8988T (cell line): ENCODE data around the gene KDM4B.
"Not testable (repeated sequence)": the region's sequence is repeated elsewhere in the genome, so short reads cannot be mapped to it uniquely, and the experiment has no call there.

Source experiments
- DNase-seq: peaks from one replicate; pipeline ENCODE4 v3.0.0; 2011

Gene KDM4B

DNA sequence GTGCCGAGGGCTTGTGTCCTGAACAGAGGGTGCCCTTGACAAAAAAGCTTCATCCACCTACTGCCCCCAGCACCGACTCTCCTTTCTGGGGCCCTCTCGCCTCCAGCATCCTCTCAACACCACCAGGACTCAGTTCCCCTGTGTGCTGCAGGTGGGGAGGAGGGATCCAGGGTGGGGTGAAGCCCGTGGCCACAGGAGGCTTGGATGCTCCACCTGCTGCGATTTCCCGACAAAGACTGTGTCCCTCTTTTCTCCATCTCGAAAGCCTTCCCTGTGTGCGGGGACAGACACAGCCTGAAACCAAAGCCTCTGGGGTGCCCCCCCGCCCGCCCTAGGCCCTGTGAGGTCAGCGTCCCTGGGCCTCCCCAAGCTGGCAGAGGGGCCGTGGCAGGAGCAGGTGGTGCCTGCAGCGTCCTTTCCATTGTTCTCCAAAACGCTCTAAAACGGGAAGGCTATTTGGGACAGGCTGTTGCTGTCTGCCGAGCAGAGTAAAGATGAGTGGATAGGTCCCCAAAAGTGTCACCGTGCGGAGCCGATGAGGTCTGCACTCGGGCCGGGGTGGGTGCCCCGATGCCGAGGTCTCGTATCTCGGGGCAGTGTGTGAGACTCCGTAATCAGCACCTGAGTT is 186.0 kb downstream of the KDM4B start:
- DNase-seq: peak; percentile 15

DNA sequence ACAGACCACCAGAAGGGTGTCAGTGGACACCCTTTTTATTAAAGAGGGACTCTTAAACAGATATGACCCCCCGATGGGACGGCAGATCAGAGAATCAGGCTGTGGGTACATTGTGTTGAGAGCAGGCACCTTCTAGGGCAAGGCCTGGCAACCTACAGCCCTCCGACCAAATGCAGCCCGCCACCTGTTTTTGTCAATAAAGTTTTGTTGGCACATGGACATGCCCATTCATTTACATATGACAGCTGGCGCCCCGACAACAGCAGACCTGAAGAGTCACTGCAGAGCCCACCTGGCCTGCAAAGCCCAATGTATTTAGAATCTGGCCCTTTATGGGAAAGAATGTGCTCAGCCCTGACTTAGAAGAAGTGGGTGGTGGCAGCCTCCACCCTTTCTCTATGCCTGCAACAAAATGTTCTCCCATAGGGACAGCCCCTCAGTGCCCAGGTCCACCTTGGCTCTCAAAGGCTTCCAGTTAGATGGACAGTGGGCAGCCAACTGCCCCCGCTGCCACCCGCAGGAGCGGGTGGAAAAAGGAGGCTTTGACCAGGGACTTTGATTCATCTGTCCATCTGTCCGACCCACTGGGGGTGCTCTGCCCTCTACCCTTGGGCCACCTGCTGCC is 186.8 kb downstream of the KDM4B start:
- DNase-seq: no peak

DNA sequence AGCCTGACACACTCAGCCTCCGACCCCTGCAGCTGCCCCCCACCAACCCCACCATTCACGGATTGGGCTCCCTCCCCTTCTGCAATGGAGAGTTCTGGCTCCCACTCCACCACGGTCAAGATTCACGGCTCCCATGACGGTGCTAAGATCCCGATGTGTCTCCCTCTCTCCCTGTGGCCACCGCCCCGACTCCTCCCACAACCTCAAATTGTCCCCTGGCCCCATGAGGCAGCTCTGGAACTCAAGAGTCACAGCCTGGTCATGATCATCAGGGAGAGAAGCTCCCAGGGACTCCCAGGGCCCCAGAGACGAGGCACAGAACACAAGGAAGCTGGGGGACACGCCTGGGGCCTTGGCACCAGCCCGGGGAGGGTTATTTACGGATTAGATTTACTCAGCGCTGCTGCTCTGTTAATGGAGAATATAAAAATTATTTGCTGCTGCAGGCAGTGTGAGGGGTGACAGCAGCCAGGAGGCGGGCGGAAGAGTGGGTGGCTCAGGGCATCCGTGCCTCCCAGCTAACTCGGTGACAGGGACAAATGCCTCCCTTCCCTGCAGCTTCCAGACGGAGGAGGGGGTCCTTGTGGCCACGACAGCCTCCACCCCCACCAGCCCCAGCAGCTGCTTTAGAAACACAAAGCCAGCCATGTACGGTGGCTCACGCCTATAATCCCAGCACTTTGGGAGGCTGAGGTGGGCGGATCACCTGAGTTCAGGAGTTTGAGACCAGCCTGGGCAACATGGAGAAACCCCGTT is 187.5 kb downstream of the KDM4B start:
- no peak for DNase-seq

DNA sequence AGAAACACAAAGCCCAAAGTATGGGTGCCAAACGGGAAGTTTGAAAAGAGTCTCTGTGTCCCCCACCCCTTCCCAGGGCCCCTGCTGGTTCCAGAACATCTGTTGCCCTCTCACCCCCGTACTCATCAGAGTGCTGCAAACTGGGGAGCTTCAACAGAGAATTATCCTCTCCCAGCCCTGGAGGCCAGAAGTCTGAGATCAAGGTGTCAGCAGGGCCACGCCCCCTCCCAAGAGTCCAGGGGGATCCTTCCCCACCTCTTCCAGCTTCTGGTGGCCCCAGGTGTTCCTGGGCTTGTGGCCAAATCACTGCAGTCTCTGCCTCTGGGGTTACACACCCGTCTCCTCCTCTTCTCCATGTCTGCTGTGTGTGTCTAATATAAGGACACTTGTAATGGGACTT is 188.3 kb downstream of the KDM4B start:
- no peak for DNase-seq

DNA sequence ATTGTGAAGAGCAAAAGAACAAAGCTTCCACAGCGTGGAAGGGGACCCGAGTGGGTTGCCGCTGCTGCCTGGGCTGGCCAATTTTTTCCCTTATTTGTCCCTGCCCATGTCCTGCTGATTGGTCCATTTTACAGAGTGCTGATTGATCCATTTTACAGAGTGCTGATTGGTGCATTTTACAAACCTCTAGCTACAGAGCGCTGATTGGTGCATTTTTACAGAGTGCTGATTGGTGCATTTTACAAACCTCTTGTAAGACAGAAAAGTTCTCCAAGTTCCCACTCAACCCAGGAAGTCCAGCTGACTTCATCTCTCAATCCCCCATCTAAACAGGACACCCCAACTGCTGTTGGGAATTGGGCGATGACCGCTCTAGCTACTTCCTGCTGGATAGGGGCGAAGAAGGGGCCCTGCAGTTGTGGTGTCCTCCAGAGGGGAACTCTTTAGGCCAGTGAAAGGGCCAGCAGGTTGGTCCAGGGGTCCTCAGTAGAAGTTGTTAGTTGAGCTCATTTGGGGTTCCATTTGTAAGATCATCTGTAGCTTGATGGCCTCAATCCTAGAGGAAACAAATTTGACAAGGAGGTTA is 189.7 kb downstream of the KDM4B start:
- DNase-seq: not testable (repeated sequence)

DNA sequence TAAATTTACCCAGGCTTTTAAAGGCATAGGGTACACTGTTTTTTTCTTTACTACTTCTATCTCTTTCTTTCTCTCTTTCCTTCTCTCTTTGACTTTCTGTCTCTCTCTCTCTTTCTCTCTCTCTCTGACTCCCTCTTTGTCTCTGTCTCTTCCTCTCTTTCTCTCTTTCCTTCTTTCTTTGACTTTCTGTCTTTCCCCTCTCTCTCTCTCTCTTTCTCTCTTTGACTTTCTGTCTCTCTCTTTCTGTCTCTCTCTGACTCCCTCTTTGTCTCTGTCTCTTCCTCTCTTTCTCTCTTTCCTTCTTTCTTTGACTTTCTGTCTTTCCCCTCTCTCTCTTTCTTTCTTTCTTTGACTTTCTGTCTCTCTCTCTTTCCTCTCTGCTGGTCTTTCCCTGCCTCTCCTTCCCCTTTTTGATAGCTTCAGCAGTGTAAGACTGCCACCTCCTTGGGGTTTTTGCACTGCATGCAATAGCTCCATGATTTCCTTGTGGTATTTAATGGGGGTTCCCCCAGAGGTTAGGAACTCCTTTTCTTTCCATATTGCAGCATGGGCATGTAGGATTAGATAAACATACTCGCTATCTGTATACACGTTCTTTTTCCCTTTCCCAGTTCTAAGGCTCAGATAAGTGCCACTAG is 191.4 kb downstream of the KDM4B start:
- not testable (repeated sequence) for DNase-seq

DNA sequence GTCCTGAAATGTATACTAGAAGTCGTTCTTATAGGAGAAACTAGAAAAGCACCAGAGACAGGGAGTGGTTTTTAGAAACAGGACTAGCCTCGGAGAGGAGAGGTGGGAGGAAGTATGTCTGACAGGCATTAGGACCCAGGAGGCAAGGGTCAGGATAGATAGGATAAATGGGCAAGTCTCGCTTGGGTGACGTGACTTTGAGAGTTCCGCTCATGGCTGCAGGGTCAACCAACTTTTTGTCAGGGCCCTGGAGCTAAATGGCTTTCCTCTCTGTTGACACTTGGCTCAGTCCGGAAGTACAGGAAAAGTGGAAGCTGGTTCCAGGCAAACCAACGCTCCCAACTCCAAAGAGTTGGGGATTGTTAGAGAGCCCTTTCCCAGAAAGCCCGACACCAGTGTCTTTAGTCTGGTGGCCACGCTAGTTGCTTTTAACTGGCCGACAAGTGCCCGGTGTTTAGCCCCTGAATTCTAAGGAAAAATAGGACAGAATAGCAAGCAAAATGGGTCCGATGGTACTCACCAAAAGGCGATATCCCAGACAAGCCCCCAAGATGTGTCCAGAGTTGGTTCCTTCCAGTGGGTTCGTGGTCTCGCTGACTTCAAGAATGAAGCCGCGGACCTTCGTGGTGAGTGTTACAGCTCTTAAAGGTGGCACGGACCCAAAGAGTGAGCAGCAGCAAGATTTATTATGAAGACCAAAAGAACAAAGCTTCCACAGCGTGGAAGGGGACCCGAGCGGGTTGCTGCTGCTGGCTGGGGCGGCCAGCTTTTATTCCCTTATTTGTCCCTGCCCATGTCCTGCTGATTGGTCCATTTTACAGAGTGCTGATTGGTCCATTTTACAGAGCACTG is 196.2 kb downstream of the KDM4B start:
- DNase-seq: not testable (repeated sequence)

DNA sequence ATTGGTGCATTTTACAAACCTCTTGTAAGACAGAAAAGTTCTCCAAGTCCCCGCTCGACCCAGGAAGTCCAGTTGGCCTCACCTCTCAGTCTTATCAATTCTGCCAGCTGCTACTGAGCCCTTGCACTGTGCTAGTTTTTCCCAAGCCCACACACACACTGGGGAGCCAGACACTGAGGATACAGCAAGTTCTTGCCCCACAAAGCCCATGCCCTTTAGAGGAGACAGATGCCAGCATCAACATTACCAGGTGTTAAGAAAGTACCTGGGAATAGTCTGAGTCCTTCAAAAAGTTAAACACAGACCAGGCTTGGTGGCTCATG is 196.7 kb downstream of the KDM4B start:
- no peak for DNase-seq

DNA sequence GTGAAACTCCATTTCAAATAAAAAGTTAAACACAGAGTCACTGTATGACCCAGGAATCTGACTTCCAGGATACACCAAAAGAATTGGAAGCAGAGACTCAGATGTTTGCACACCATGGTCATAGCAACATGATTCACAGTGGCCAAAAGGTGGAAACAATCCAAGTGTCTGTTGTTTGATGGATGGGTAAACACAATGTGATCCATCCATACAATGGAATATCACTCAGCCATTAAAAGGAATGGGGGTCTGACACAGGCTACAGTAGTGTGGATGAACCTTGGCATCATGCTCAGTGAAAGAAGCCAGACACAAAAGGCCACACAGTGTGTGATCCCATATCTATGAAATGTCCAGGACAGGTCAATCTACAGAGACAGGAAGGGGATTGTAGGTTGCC is 197.3 kb downstream of the KDM4B start:
- no peak for DNase-seq

DNA sequence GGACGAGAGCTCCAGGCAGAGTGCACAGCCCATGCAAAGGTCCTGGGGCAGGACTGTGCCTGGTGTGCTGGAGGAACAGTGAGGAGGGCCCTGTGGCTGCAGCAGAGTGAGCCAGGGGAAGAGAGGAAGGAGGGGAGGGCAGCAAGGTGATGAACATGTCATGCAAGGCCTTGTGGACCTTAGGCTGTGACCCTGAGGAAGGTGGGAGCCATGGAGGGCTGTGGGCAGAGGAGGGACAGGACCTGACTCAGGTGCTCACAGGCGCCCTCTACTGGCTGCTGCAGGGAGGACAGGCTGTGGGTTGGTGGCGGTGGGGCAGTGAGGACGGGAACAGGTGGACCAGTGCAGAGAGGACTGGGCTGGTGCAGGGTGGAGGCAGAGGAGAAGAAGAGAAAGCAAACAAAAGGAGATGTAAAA is 201.4 kb downstream of the KDM4B start:
- no peak for DNase-seq

DNA sequence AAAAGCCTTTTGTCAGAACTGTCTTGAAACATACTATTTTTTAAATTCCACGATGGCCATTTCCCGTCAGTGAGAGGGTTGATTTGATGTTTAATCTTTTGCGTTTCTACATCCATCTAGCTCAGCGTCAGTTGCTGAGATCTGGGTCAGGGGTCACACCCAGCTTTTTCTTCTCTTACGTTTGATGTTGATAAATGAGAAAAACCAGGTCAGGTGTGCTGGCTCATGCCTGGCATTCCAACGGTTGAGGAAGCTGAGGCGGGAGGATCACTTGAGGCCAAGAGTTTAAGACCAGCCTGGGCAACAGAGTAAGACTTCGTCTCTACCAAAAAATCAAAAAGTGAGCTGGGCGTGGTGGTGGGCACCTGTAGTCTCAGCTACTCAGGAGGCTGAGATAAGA is 202.8 kb downstream of the KDM4B start:
- DNase-seq: no peak

DNA sequence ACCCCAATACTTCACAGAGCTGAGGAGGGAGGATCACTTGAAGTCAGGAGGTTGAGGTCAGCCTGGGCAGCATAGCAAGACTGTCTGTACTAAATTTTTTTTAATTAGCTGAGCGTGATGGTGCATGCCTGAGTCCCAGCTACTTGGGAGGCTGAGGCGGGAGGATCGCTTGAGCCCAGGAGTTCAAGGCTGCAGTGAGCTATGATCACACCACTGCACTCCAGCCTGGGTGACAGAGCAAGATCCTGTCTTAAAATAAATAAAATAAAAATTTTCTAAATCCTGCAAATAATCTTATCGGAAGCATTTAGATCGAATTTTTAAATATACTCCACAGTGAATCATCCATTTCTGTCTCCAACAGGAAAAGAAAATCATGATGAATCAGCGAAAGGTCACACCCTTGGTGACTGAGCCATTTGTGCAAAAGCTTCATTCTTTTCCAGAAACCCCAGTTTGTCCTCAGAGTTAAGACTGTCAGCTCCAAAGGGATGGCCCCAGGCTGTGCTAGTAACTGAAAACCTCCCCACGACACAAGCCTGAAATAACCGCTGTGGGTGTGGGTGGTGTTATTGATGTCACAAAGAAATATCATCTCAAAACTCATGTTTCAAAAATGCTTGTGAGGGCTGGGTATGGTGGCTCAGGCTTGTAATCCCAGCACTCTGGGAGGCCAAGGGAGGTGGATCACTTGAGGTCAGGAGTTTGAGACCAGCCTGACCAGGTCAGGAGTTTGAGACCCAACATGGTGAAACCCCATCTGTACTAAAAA is 204.1 kb downstream of the KDM4B start:
- DNase-seq: no peak

DNA sequence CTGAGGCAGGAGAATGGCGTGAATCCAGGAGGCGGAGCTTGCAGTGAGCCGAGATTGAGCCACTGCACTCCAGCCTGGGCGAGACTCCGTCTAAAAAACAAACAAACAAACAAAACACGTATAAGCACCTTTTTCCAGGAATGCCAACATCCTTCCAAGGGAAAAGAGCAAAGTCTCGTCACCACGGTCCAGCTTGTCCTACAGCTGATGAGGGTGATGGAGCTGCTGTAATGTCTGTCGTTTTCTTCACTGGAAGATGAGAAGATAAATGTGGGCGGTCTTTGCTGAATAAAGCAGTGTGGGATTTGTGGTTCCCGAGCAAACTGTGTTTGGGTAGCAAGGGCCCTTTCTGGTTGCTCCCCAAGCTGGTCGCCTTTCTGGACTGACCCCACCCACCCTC is 205.1 kb downstream of the KDM4B start:
- DNase-seq: no peak

DNA sequence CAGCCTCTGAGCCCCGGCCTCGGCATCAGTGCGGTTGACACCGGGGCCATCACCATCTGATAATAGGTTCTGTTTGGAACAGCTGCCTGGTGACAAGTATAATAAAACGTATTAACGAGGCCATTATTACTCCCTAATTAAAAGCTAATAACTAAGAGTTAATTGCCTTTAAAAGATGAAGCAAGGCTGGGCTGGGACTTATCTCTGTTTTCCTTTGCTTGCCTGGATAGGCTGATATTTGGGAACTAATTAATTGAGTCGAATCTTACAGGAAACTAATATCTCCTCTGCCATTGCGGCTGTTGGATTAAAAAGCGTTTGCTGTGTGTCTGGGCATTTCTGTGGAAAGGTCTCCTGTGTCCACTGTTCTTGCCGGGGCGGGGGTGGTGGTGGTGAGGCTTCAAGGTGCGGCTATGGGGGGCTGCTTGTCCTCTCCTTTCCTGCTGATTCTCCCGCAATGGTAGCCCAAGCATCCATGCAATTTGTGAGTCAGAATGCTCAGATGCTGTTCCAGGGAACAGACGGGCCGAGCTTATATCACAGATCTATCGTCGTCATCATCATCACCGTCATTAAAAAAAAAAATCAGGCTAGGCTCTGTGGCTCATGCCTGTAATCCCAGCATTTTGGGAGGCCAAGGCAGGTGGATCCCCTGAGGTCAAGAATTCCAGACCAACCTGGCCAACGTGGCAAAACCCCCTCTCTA is 209.0 kb downstream of the KDM4B start:
- no peak for DNase-seq

DNA sequence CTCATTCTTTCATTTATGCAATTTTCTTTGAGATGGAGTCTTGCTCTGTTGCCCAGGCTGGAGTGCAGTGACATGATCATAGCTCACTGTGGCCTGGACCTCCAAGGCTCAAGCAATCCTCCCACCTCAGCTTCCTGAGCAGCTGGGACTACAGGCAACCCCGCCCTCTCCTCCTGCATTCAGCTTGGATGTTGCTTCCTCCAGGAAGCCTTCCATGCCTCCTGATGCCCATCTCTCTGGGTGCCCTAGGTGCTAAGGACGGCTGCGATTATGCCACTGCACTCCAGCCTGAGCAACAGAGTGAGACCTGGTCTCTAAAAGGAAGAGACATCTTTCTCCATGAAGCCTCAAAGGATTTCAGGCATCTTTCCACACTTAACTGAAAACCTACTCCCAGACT is 209.9 kb downstream of the KDM4B start:
- no peak for DNase-seq

DNA sequence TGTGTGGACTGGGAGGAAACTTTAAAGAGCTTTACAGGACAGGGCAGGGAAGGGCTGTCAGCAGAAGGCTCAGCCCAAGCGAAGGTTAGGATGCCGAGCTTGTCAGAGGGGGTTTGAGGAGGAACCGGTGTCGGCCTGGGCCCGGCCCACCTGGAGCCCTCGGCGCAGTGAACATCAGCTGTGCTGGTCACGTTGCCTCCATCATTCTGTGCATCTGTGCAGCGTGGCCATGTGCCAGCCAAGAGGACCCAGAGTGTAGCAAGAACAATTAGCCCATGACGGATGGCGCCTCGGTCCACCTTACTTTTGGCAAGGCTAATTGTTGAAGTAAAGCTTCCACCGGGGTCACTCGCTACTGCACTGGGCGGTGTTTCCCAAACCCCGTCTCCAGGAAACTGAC is 210.3 kb downstream of the KDM4B start:
- no peak for DNase-seq

DNA sequence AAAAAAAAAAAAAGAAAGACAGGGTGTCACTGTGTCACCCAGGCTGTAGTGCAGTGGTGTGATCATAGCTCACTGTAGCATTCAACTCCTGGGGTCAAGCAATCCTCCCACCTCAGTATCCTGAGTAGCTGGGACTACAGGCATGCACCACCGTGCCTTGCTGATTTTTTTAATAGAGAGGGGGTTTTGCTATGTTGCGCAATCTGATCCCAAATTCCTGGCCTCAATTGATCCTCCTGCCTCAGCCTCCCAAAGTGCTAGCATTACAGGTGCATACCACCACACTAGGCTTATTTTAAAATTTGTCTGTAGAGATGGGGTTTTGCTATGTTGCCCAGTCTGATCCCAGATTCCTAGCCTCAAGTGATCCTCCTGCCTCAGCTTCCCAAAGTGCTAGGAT is 212.4 kb downstream of the KDM4B start:
- no peak for DNase-seq

DNA sequence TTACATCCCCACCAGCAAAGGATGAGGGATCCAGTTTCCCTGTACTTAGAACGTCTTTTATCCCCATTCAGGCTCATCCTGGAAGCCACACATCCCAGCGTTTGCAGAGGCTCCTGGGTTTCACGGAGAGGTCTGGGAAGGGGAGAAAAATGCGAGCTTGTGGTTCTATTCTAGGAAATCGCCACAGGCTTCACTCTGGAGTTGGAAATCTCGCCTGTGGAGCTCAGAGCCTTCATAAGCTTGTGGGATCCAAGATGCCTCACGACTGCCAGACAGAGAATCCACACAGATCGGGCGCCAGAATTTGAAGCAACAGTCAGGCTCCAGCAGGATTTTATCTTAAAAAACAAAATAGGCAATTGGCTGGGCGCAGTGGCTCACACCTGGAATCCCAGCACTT is 213.8 kb downstream of the KDM4B start:
- DNase-seq: no peak

DNA sequence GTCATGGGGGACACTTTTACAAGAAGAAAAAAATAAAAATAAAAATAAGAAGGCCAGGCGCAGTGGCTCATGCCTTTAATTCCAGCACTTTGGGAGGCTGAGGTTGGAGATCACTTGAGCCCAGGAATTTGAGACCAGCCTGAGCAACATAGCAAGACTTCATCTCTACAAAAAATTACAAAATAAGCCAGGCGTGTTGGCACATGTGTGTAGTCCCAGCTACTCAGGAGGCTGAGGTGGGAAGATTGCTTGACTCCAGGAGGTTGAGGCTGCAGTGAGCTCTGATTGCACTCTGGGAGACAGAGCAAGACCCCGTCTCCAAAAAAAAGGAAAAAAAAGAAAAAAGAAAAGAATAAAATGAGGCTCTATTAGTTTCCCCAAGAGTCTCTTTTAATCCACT is 214.7 kb downstream of the KDM4B start:
- no peak for DNase-seq

DNA sequence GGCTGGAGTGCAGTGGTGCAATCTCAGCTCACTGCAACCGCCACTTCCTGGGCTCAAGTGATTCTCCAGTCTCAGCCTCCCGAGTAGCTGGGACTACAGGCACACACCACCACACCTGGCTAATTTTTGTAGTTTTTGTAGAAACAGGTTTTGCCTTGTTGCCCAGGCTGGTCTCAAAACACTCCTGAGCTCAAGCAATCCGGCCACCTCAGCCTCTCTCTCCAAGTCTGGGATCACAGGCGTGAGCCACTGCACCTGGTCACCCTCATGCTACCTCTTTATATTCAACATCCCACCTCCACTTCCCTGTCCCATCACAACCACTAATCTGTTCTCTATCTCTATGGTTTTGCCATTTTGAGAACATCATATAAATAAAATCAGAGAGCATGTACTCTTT is 216.0 kb downstream of the KDM4B start:
- DNase-seq: no peak
